GM21390 (cell line): ENCODE measurements around the gene MRTFA.
"Not testable (repeated sequence)": the region's sequence is repeated elsewhere in the genome, so short reads cannot be mapped to it uniquely, and the experiment has no call there.

ENCODE experiments used
- ATAC-seq: cut with Tn5 transposase; IDR thresholded peaks from one replicate; pipeline ENCODE4 v1.9.1; 2021; ENCODE audit not compliant: unreplicated experiment

The MRTFA gene

DNA sequence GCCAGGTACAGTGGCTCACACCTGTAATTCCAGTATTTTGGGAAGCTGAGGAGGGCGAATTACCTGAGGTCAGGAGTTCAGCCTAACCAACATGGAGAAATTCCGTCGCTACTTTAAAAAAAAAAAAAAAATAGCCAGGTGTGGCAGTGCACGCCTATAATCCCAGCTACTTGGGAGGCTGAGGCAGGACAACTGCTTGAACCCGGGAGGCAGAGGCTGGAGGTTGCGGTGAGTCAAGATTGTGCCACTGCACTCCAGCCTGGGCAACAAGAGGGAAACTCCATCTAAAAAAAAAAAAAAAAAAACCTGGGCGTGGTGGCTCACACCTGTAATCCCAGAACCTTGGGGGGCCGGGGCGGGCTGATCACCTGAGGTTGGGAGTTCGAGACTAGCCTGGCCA lies 37.8 kb downstream of the MRTFA start:
- ATAC-seq = not testable (repeated sequence)

DNA sequence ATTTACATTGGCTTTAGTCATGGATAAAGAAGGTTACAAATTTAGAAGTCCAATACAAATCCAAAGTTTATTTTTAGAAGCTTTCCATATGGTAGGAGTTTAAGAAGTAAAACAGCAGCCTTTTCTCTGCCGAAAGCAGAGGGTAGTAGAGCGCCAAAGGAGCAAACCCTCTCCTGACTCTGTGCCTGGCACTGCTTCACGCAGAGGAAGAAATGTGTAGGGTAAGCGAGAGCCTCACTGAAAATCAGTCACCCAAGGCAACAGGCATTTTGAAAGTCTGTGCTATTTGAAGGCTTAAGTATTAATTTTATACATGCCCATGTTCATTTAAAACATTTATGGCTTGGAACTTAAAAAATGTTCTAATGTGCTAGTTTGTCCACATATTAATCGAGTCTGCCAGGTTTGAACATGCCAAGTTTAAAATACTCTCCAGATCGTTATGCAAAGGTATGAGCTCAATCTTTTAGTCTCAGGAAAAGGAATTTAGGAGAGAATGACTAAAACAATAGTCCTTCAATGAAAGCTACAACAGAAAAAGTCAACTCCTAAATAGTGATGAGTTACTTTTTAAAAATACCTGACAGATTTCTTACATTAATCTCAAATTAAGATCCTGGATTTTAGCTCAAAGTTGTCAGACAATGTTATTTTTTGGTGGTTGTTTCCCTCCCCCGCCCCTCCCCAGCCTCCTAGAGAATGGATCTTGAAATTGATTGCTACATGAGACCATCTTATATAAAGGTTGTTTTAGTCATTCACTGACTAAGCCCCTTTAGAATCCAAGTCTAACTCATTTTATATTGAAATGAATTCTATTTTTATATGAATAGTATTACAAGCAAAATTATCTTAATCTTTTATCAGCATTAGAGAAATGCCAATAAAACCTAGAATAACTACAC lies 38.7 kb downstream of the MRTFA start:
- no peak for ATAC-seq

DNA sequence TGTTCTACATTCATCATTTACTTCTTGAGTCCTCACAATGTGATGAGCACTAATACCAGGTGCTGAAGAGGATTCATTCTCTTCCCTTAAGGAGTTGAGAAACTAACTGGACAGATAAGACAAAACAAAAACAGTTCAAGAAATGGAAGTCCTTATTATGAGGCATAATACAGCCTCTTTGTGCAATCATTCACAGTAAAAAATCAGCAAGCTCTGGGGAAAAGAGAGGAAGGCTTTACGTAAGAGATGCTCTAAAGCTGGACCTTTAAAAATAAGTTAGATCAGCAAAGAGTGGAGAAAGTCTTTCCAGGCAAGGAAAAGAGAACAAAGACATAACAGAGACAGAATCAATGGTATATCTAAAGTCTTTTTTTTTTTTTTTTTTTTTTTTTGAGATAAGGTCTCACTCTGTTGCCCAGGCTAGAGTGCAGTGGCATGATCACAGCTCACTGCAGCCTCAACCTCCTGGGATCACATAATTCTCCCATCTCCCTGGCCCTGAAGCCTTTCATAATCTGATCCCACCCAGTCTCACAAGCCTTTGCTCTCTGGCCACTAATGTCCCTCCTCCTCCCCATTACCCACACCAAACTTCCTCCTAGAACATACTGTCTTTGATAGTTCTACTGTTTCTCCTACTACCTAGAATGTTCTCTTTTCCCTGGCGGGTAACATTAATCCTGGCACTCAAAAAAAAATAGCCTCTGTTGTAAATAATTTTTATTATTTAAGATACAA lies 40.9 kb downstream of the MRTFA start:
- ATAC-seq = no peak

DNA sequence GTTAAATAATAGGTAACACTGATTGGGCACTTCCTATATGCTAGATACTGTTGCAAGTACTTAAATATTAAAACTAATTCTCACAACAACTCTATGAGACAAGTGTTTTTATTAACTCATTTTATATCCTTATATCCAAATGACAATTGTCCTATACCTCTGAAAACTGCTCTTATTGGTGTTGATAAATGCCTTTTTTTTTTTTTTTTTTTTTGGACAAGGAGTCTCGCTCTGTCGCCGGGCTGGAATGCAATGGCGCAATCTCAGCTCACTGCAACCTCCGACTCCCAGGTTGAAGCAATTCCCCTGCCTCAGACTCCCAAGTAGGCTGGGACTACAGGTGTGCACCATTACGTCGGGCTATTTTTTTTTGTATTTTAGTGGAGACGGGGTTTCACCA lies 41.6 kb downstream of the MRTFA start:
- no peak for ATAC-seq

DNA sequence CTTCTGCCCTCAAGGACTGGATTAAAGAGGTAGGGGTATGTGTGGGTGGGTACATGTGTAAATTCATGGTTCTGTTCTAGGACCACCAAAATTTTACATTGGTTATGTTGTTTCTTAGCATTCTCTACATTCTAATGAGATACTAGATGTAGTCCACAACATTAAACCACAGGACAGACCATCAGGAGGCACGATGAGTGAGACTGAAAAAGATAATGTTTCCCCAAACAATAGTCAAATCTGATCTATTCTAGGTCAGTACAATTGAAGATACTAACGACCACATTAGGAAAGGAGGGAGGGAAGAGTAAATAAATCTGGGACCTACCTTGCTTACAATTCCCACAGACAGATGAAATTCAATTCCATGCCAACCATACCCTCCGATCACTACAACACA lies 42.2 kb downstream of the MRTFA start:
- no peak for ATAC-seq

DNA sequence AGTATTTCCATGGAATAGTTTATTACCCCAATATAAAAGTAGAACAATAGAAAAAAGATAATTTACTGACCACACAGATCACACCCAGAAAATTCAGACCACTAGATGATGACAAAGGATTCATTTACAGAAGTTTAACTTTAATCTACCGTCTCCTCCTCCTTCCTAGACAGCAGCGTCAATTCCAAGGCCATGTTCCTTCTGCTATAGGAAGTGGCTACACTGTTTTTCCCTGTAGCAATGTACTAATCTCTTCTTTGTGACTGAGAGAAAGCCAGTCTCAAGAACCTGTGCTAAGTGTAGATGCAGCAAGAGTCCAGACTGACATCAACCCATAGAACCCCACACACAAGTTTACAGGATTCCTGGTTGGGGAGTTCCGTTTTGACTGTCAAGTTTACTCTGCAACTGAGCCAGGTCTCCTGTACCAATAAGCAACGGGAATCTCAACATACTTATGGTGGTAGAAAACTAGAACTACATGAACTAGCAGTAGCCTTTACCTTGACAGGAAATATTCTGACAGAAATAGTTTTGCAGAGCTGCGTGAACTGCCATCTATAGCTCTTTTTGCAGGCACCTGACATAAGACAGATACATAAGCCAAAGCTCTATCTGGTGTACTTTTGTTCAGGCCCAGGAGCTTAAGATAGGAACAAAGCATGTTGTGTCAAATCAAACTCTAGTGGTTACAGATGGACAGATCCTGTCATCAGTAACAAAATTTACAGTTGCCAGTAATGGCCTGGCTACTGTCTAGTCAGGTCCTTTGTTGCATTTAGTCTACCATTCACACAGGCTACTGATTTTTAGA lies 42.9 kb downstream of the MRTFA start:
- no peak for ATAC-seq

DNA sequence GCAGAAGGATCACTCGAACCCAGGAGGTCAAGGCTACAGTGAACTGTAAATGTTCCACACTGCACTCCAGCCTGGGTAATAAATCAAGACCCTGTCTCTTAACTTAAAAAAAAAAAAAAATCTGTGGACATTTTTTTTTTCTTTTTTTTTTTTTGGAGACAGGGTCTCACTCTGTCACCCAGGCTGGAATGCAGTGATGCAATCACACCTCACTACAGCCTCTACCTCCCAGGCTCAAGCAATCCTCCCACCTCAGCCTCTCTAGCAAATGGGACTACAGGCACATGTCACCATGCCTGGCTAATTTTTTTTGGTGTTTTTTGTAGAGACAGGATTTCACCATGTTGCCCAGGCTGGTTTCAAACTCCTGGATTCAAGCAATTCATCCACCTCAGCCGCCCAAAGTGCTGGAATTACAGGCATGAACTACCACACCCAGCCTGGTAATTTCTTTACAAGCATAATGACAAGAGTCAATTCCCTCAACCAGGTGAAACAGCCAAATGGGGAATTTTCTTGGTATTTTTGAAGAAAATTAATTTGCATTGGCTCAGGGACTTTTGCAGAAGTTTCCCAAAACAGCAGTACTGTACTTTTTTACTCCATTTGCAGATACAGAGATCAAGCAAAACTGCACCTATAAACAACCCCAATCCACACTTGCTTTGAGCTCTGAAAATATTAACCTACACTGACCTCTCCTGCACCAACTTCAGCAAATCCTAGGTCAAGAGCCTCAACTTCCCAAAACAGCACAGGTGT lies 44.0 kb downstream of the MRTFA start:
- no peak for ATAC-seq

DNA sequence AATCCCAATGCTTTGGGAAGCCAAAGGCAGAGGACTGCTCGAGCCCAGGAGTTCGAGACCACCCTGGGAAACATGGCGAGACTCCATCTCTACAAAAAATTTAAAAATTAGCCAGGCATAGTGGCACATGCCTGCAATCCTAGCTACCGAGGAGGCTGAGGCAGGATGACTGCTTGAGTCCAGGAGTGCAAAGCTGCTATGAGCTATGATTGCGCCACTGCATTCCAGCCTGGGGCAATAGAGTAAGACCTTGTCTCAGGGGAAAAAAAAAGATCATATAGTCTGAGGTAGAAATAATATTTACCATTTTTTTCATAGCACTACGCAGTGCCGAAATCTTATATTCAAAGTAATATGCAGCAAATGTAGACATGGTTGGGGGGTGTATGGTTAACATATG lies 47.8 kb downstream of the MRTFA start:
- no peak for ATAC-seq

DNA sequence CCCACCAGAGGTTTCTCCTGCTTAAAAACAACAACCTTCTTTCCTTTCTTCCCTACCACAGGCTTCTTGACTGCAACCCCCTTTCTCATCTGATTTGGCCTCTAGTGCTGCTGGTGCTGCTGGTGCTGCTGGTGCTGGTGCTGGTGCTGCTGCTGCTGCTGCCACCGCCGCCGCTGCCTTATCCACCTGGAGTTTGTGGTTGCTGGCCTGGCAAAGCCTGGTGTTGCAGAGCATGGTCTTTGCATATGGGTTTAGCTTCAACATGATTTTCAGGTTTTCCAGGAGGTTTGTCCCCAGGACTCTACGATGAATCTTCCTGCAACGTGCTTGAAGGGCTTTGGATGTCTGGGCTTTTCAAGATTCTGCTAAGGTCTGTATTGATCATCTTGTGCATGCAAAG lies 49.7 kb downstream of the MRTFA start:
- no peak for ATAC-seq

DNA sequence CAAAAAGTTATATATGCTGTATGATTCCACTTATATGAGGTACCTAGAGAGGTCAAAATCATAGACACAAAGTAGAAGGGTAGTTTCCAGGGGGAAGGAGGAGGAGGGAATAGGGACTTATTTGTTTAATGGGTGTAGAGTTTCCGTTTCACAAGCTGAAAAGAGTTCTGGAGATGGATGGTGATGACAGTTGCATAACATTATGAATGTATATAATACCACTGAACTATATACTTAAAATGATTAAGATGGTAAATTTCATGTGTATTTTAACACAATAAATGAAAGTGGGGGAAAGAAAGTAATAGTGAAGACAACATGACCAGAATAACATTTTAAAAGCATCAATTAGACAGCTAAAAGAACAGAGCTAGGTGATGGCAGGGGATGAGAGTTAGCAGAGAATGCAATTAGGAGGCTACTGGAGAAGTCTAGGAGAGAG lies 51.2 kb downstream of the MRTFA start:
- no peak for ATAC-seq

DNA sequence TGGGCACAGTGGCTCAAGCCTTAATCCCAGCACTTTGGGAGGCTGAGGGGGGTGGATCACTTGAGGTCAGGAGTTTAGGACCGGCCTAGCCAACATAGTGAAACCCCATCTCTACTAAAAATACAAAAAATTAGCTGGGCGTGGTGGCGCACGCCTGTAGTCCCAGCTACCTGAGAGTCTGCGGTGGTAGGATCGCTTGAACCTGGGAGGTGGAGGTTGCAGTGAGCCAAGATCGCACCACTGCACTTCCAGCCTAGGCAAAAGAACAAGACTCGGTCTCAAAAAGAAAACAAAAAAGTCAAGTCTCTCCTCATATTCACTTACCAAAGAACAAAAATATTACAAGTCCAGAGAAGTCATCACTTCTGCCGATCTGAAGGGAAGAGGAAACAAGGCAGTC lies 51.8 kb downstream of the MRTFA start:
- ATAC-seq = not testable (repeated sequence)

DNA sequence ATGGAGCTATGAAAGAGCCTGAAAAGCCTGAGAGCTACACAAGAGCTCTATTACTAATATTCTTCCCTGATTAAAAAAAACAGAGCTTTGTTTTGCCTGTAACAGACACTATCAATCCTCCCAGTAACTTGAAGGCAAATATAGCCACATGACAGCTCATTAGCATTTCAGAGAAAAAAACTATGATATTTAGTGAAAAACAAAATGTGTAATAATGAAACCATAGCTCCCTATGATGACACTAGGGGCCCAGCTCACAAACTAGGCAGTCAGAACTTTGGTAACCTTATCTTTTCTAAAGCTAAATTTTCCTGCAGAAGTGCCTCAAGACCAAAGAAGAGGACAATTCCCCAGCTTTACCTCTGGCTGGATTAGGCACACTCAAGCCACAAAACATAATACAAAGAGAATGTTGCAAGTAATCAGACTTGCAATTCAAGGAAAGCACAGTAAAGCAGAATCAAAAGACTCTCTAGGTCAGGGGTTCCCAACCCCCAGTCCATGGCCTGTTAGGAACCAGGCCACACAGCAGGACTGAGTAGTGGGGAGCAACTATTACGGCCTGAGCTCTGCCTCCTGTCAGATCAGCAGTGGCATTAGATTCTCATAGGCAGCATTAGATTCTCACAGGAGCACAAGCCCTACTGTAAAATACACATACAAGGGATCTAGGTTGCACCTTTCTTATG lies 53.3 kb downstream of the MRTFA start:
- peak; percentile 54 for ATAC-seq

DNA sequence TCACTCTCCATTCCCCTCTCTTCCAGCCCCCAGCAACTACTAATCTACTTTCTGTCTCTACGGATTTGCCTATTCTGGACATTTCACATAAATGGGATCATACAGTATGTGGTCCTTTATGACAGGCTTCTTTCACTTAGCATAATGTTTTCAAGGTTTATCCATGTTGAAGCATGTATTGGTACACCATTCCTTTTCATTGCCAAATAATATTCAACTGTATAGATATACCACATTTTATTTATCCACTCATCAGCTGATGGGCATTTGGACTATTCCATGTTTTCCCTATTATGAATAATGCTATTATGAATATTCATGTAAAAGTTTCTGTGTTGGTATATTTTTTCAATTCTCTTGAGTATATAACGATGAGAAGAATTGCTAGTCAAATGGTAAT lies 54.5 kb downstream of the MRTFA start:
- ATAC-seq = no peak

DNA sequence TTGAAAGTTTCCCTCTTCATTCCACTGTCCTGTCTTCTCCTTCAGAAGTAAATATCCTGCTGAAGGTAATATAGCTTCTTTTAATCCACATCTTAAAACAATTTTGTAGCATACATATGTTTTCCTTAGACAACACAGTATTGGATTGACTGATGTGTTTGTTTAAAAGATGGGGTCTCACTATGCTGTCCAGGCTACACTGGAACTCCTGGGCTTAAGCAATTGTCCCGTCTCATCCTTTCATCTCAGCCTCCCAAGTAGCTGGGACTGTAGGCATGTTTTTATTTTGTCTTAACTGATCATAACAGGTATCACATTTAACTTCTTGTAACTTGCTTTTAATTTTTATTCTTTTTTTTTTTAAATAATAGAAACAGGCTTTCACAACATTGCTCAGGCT lies 55.9 kb downstream of the MRTFA start:
- ATAC-seq = no peak

DNA sequence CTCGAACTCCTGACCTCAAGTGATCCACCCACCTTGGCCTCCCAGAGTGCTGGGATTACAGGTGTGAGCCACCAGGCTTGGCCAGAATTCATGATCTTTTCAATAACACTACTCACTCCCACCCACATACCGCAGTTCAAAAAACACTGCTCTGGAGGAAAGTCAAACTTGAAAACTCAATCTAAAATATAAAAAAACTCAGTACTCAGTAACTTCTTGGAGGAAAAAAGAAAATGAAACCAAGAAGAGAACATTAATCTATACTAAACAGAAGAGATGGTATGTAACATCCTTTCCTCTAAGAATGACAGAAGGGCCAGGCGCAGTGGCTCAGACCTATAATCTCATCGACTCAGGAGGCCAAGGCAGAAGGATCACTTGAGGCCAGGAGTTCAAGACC lies 58.3 kb downstream of the MRTFA start:
- no peak for ATAC-seq

DNA sequence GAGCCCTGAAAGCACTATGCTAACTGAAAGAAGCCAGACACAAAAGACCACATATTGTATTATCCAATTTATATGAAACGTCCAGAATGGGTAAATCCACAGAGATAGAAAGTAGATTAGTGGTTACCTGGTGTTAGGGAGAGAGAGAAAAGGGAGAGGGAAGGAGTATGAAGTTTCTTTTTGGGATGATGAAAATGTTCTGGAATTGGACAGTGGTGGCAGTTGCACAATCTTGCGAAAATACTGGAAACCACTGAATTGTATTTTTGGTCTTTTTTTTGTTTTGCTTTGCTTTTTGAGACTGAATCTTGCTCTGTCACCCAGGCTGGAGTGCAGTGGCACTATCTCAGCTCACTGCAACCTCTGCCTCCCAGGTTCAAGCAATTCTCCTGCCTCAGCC lies 63.5 kb downstream of the MRTFA start:
- no peak for ATAC-seq

DNA sequence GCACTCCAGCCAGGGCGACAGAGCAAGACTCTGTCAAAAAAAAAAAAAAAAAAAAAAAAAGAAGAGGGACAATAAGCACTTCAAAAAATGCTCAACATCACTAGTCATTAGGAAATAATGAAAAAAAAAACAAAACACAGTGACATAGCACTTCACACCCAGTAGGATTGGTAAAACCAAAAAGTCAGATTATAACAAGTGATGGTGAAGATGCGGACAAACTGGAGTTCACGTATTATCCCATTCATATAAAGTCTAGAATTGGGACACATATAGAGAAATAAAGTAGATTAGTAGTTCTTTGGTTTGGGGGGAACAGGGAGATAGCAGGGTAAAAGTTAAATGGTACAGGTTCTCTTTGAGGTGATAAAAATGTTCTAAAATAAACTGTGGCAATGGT lies 64.6 kb downstream of the MRTFA start:
- ATAC-seq = no peak

DNA sequence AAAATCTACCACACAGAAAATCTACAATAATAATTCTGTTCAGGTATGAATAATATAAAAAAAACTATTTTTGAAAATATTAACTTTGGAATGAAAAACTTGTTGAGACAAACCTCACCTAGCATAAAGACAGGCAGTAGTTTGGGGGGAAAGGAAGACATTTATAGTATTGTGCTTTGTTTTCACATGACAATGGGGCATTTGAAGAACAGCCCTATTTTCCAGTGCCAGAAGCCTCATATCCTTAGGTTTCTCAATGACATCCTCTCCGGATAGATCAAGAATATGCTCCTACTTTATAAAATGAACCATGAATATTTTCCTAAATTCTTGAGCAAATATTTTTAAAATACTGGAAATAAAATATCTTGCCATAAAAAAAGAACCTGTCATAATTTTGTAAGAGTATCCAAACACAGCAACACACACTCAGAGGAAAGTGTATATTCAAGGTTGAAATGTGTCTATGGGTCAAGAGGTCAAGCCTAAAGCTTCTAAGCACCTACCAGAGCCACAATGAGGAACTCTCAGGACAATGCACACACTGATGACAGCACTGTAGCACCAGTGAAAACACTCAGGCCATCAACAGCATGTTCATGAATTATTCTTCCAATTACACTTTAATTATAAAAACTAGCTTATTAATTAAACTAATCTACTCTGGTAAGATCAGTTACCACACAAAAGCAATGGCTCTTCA lies 68.7 kb downstream of the MRTFA start:
- ATAC-seq = no peak

DNA sequence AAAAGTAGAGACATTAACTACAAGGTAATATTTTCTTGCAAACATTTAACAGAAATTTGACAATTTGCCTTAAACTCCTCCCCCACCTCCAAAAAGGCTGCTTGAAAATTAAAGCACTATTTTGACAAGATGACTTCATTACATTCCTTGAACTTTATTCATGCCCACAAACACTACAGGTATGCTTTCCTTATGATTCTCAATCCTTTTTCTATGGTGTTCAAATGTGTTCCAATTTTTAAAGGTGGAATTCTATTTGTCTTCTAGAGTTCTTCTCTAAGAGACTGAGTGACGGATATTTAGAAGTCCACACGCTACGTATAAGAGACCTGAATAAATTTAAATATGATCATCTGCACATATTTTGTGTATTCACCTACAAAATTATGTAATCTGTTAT lies 69.4 kb downstream of the MRTFA start:
- no peak for ATAC-seq
